Neural cell (in vitro differentiated cells): ENCODE measurements around the gene DTNBP1. TPM values are rescaled to one million over a fixed set of nuclear protein-coding genes. Genes with fewer than 3 reads are reported as not detected.

Source experiments
- H2AFZ ChIP-seq: fragments of 200-600, 300-800 bp; sonication (generic), shearing (Covaris generic); 2 replicates; pipeline ENCODE4 v1.6.0; 2014; ENCODE audit warnings: low read depth, mild to moderate bottlenecking, antibody characterized with exemption, low read length, moderate library complexity
- H3F3A ChIP-seq: fragments of 200-600 bp; shearing (Covaris generic); 2 replicates; pipeline ENCODE4 v1.6.1; 2016; ENCODE audit warnings: mild to moderate bottlenecking, moderate library complexity, mixed read lengths, antibody characterized with exemption, low read length; ENCODE audit not compliant: insufficient read depth, poor library complexity, severe bottlenecking
- H3K27ac ChIP-seq: fragments of 200-600, 300-800 bp; sonication (generic), shearing (Covaris generic); 2 replicates; pipeline ENCODE4 v1.5.1; 2014; ENCODE audit warnings: mild to moderate bottlenecking, low read length, moderate library complexity
- H3K27me3 ChIP-seq: fragments of 300-800, 200-600 bp; sonication (generic), shearing (Covaris generic); 2 replicates; pipeline ENCODE4 v1.6.0; 2014; ENCODE audit warnings: mild to moderate bottlenecking, low read depth, low read length, moderate library complexity; ENCODE audit not compliant: insufficient read depth
- H3K36me3 ChIP-seq: fragments of 300-800, 200-600 bp; sonication (generic), shearing (Covaris generic); 2 replicates; pipeline ENCODE4 v1.5.1; 2014; ENCODE audit warnings: mild to moderate bottlenecking, antibody characterized with exemption, low read length, moderate library complexity; ENCODE audit not compliant: insufficient read depth
- H3K4me2 ChIP-seq: fragments of 300-800, 200-600 bp; sonication (generic), shearing (Covaris generic); 2 replicates; pipeline ENCODE4 v1.6.0; 2014; ENCODE audit warnings: mild to moderate bottlenecking, low read length
- H3K4me3 ChIP-seq: fragments of 300-800, 200-600 bp; sonication (generic), shearing (Covaris generic); 2 replicates; pipeline ENCODE4 v1.5.1; 2014; ENCODE audit warnings: mild to moderate bottlenecking, low read length, moderate library complexity
- H3K79me2 ChIP-seq: fragments of 200-600 bp; shearing (Covaris generic); replicated peaks from 2 replicates; pipeline ENCODE4 v1.6.0; 2014; ENCODE audit warnings: mild to moderate bottlenecking, low read length, moderate library complexity; ENCODE audit not compliant: insufficient read depth
- H3K9ac ChIP-seq: fragments of 300-800, 200-600 bp; sonication (generic), shearing (Covaris generic); 2 replicates; pipeline ENCODE4 v1.6.1; 2016; ENCODE audit warnings: mild to moderate bottlenecking, low read length, mixed read lengths
- H3K9me2 ChIP-seq: fragments of 200-600 bp; shearing (Covaris generic); 2 replicates; pipeline ENCODE4 v1.6.1; 2016; ENCODE audit warnings: mild to moderate bottlenecking, low read length, mixed read lengths; ENCODE audit not compliant: insufficient read depth
- H3K9me3 ChIP-seq: fragments of 200-600, 300-800 bp; sonication (generic), shearing (Covaris generic); 2 replicates; pipeline ENCODE4 v1.6.1; 2016; ENCODE audit warnings: mild to moderate bottlenecking, mixed run types, low read length, moderate library complexity, mixed read lengths
- H4K20me1 ChIP-seq: fragments of 200-600 bp; shearing (Covaris generic); 2 replicates; pipeline ENCODE4 v1.6.1; 2016; ENCODE audit warnings: mild to moderate bottlenecking, mixed run types; ENCODE audit not compliant: insufficient read depth
- CTCF ChIP-seq: fragments of 450-650 bp; IDR thresholded peaks from 2 replicates; pipeline ENCODE4 v1.5.1; 2014; ENCODE audit warnings: antibody characterized with exemption, mild to moderate bottlenecking, moderate library complexity; ENCODE audit not compliant: poor library complexity, severe bottlenecking
- EP300 ChIP-seq: fragments of 450-650 bp; conservative IDR thresholded peaks from 2 replicates; pipeline ENCODE4 v1.6.1; 2014; ENCODE audit warnings: antibody characterized with exemption, mild to moderate bottlenecking, moderate library complexity; ENCODE audit not compliant: poor library complexity, severe bottlenecking
- EZH2 ChIP-seq: fragments of 200-600, 300-800 bp; shearing (Covaris generic), sonication (generic); IDR thresholded peaks from 2 replicates; pipeline ENCODE4 v1.6.1; 2014; ENCODE audit warnings: antibody characterized with exemption, low read length, borderline replicate concordance, mild to moderate bottlenecking; ENCODE audit not compliant: insufficient read depth, poor library complexity, severe bottlenecking
- MXI1 ChIP-seq: fragments of 450-650 bp; conservative IDR thresholded peaks from 2 replicates; pipeline ENCODE4 v1.6.1; 2014; ENCODE audit warnings: antibody characterized with exemption, mild to moderate bottlenecking; ENCODE audit not compliant: poor library complexity, severe bottlenecking
- POLR2AphosphoS5 ChIP-seq: IDR thresholded peaks from 2 replicates; pipeline ENCODE4 v1.6.1; 2012
- RAD21 ChIP-seq: fragments of 450-650 bp; conservative IDR thresholded peaks from 2 replicates; pipeline ENCODE4 v1.6.1; 2014; ENCODE audit warnings: antibody characterized with exemption, mild to moderate bottlenecking, moderate library complexity
- REST ChIP-seq: IDR thresholded peaks from 2 replicates; pipeline ENCODE4 v1.6.1; 2012; ENCODE audit warnings: borderline replicate concordance
- SMC3 ChIP-seq: fragments of 450-650 bp; conservative IDR thresholded peaks from 2 replicates; pipeline ENCODE4 v1.6.1; 2014; ENCODE audit warnings: antibody characterized with exemption, mild to moderate bottlenecking, moderate library complexity; ENCODE audit not compliant: poor library complexity
- TAF1 ChIP-seq: IDR thresholded peaks from 2 replicates; pipeline ENCODE4 v1.6.1; 2012; ENCODE audit warnings: low read depth
- polyA plus RNA-seq: library from polyadenylated mRNA; depleted of rRNA; stranded (reverse); fragments of >200 nt; gene quantifications from 2 replicates; pipeline ENCODE4 v1.2.3, GENCODE V29; 2014

DTNBP1 gene
- polyA plus RNA-seq, 1 donor from 2014 or later = 22.6 TPM

GRCh38 chr6:15627821-15628220 is 35.0 kb downstream of the DTNBP1 start:
- no peak for TF ChIP-seq REST
- TF ChIP-seq MXI1 = no peak
- TF ChIP-seq CTCF = no peak
- no peak for TF ChIP-seq SMC3
- TF ChIP-seq POLR2AphosphoS5 = no peak
- TF ChIP-seq RAD21 = no peak
- TF ChIP-seq EZH2 = no peak
- no peak for TF ChIP-seq EP300
- Histone ChIP-seq H4K20me1 (no peaks in the 10 kb centered on the region), H3K27me3 (no peaks in the 10 kb centered on the region), H3K4me2 (no peak overlapping the region), H3K9me2 (no peaks in the 10 kb centered on the region), H2AFZ (no peak overlapping the region), H3K4me3 (no peak overlapping the region), H3K36me3 (no peaks in the 10 kb centered on the region), H3K9ac (no peak overlapping the region), H3F3A (no peaks in the 10 kb centered on the region), H3K79me2 (no peaks in the 10 kb centered on the region), H3K9me3 (no peaks in the 10 kb centered on the region), H3K27ac (no peak overlapping the region)

GRCh38 chr6:15626878-15627674 is 35.8 kb downstream of the DTNBP1 start:
- no peak overlapping the region for H3K4me3 ChIP-seq

More at GRCh38 chr6:15626878-15627674, 35.8 kb downstream of the DTNBP1 start:
- Histone ChIP-seq H3K27me3 (no peaks in the 10 kb centered on the region), H3K9me2 (no peaks in the 10 kb centered on the region), H3K79me2 (no peaks in the 10 kb centered on the region), H3K9me3 (no peaks in the 10 kb centered on the region), H3K27ac (no peak overlapping the region), H3K9ac (no peak overlapping the region), H3K36me3 (no peaks in the 10 kb centered on the region), H4K20me1 (no peaks in the 10 kb centered on the region), H3F3A (no peaks in the 10 kb centered on the region), H3K4me2 (no peak overlapping the region), H2AFZ (no peak overlapping the region)
- TF ChIP-seq MXI1 (no peak), TAF1 (no peak), EZH2 (no peak), POLR2AphosphoS5 (no peak), EP300 (no peak), RAD21 (no peak), SMC3 (no peak), REST (no peak), CTCF (no peak)
